MM.1S (cell line): Measurements from ENCODE around the gene HRH2.

Source experiments
- DNase-seq: peaks from one replicate; pipeline ENCODE4 v3.0.0-alpha.2; 2015
- H2AFZ ChIP-seq: fragments of 300-600 bp; sonication (generic); 2 replicates; pipeline ENCODE4 v1.6.0; 2016; ENCODE audit warnings: antibody characterized with exemption, low read length
- H3F3A ChIP-seq: fragments of 300-600 bp; sonication (generic); 2 replicates; pipeline ENCODE4 v1.6.1; 2016; ENCODE audit warnings: mild to moderate bottlenecking, antibody characterized with exemption, low read length, moderate library complexity, mixed read lengths; ENCODE audit not compliant: insufficient read depth
- H3K27ac ChIP-seq: fragments of 300-600 bp; sonication (generic); 2 replicates; pipeline ENCODE4 v1.5.1; 2016; ENCODE audit warnings: mild to moderate bottlenecking, low read length
- H3K27me3 ChIP-seq: fragments of 300-600 bp; sonication (generic); replicated peaks from 2 replicates; pipeline ENCODE4 v1.6.0; 2016; ENCODE audit warnings: low read length; ENCODE audit not compliant: insufficient read depth
- H3K36me3 ChIP-seq: fragments of 300-600 bp; sonication (generic); replicated peaks from 2 replicates; pipeline ENCODE4 v1.6.1; 2016; ENCODE audit warnings: mild to moderate bottlenecking, low read length, mixed read lengths; ENCODE audit not compliant: insufficient read depth
- H3K4me1 ChIP-seq: fragments of 300-600 bp; sonication (generic); 2 replicates; pipeline ENCODE4 v1.6.1; 2016; ENCODE audit warnings: low read length, mixed read lengths
- H3K4me2 ChIP-seq: fragments of 300-600 bp; sonication (generic); 2 replicates; pipeline ENCODE4 v1.6.0; 2016; ENCODE audit warnings: low read depth, low read length
- H3K4me3 ChIP-seq: fragments of 300-600 bp; sonication (generic); 2 replicates; pipeline ENCODE4 v1.5.1; 2016; ENCODE audit warnings: low read length, mixed read lengths
- H3K79me2 ChIP-seq: fragments of 300-600 bp; sonication (generic); 2 replicates; pipeline ENCODE4 v1.6.1; 2016; ENCODE audit warnings: mixed run types, low read length, mixed read lengths
- H3K9ac ChIP-seq: fragments of 300-600 bp; sonication (generic); 2 replicates; pipeline ENCODE4 v1.6.1; 2016; ENCODE audit warnings: low read length, mixed read lengths
- H3K9me2 ChIP-seq: fragments of 300-600 bp; sonication (generic); replicated peaks from 2 replicates; pipeline ENCODE4 v1.6.1; 2016; ENCODE audit warnings: mild to moderate bottlenecking, low read length, mixed read lengths; ENCODE audit not compliant: insufficient read depth
- H3K9me3 ChIP-seq: fragments of 300-600 bp; sonication (generic); replicated peaks from 2 replicates; pipeline ENCODE4 v1.6.1; 2016; ENCODE audit warnings: mild to moderate bottlenecking, low read length, mixed read lengths; ENCODE audit not compliant: insufficient read depth
- H4K20me1 ChIP-seq: fragments of 300-600 bp; sonication (generic); 2 replicates; pipeline ENCODE4 v1.6.1; 2016; ENCODE audit warnings: mild to moderate bottlenecking, low read length, moderate library complexity, mixed read lengths; ENCODE audit not compliant: insufficient read depth
- CTCF ChIP-seq: fragments of 300-600 bp; sonication (generic); IDR thresholded peaks from 2 replicates; pipeline ENCODE4 v1.5.1; 2016; ENCODE audit warnings: antibody characterized with exemption, low read length, mixed read lengths
- EZH2 ChIP-seq: fragments of 300-600 bp; sonication (generic); optimal IDR thresholded peaks from 2 replicates; pipeline ENCODE3; 2017; ENCODE audit warnings: low read depth, mild to moderate bottlenecking, antibody characterized with exemption, low read length, mixed read lengths
- EZH2phosphoT487 ChIP-seq: fragments of 300-600 bp; sonication (generic); IDR thresholded peaks from 2 replicates; pipeline ENCODE4 v1.6.1; 2018; ENCODE audit warnings: antibody characterized with exemption, low read length

Gene HRH2

GRCh38 chr5:175629793-175630192, 28.1 kb upstream of the HRH2 start:
- Histone ChIP-seq H3K27me3 (no peaks in the 10 kb centered on the region), H3K4me3 (no peak overlapping the region), H3F3A (no peaks in the 10 kb centered on the region), H3K9me2 (no peaks in the 10 kb centered on the region), H3K9ac (no peak overlapping the region), H3K79me2 (no peaks in the 10 kb centered on the region), H2AFZ (no peak overlapping the region), H3K4me2 (no peak overlapping the region), H3K4me1 (no peaks in the 10 kb centered on the region), H4K20me1 (no peaks in the 10 kb centered on the region), H3K27ac (no peak overlapping the region), H3K9me3 (no peaks in the 10 kb centered on the region), H3K36me3 (no peaks in the 10 kb centered on the region)
- no peak for DNase-seq
- TF ChIP-seq EZH2 (no peak), CTCF (no peak), EZH2phosphoT487 (no peak)

- TF ChIP-seq CTCF = no peak
- no peak for TF ChIP-seq EZH2phosphoT487
- no peak for TF ChIP-seq EZH2
- no peak for DNase-seq
- H4K20me1 ChIP-seq = no peaks in the 10 kb centered on the region
These were observed 21.9 kb upstream of the HRH2 start for GRCh38 chr5:175635854-175636584.

GRCh38 chr5:175638305-175638704, 19.6 kb upstream of the HRH2 start:
- no peak overlapping the region for H3K27ac ChIP-seq
- no peaks in the 10 kb centered on the region for H3K36me3 ChIP-seq
- no peaks in the 10 kb centered on the region for H3K79me2 ChIP-seq
- H3K9me2 ChIP-seq = no peaks in the 10 kb centered on the region
- TF ChIP-seq CTCF (no peak), EZH2 (no peak), EZH2phosphoT487 (no peak)
- no peaks in the 10 kb centered on the region for H4K20me1 ChIP-seq
- DNase-seq = no peak
- no peaks in the 10 kb centered on the region for H3K4me1 ChIP-seq
- no peak overlapping the region for H3K4me2 ChIP-seq
- H3F3A ChIP-seq = no peaks in the 10 kb centered on the region
- H2AFZ ChIP-seq = no peak overlapping the region
- H3K9ac ChIP-seq = no peak overlapping the region
- no peak overlapping the region for H3K4me3 ChIP-seq
- no peaks in the 10 kb centered on the region for H3K27me3 ChIP-seq
- H3K9me3 ChIP-seq = no peaks in the 10 kb centered on the region

More at GRCh38 chr5:175635854-175636584, 21.9 kb upstream of the HRH2 start:
- Histone ChIP-seq H3K27me3 (no peaks in the 10 kb centered on the region), H2AFZ (no peak overlapping the region), H3K36me3 (no peaks in the 10 kb centered on the region), H3K9me2 (no peaks in the 10 kb centered on the region), H3K4me2 (no peak overlapping the region), H3K4me3 (no peak overlapping the region), H3K9ac (no peak overlapping the region), H3K4me1 (no peaks in the 10 kb centered on the region), H3K9me3 (no peaks in the 10 kb centered on the region), H3K27ac (no peak overlapping the region), H3K79me2 (no peaks in the 10 kb centered on the region), H3F3A (no peaks in the 10 kb centered on the region)
